ENCODE data around the gene COX19.

DNA sequence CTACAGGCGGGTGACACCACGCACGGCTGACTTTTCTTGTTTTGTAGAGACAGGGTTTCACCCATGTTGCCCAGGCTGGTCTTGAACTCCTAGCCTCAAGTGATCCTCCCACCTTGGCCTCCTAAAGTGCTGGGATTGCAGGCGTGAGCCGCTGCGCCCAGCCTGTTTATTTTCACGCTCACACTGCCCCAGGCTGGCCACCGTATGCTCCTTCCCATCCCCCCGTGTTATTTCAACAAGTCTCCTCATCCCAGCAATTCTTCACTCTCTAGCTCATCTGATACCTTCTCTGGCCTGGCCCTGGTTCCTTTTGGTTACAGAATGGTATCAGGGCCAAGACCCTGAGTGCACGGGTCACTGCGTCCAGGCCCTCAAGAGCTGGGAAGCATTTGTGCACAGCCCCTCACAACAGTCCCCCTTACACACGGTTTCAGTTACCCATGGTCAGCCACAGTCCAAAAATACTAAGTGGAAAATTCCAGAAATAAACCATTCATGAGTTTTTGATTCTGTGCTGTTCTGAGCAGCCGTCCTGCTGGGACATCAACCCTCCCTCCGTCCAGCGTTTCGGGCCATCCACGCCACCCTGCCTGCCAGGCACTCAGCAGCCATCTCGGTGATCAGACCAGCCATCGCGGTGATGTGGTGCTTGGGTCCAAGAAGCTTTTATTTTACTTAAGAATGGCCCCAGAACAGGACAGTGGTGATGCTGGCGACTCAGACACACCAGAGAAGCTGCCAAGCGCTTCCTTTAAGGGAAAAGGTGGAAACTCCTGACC is 8.9 kb downstream of the COX19 start:
- TF ChIP-seq, protein P1, sequence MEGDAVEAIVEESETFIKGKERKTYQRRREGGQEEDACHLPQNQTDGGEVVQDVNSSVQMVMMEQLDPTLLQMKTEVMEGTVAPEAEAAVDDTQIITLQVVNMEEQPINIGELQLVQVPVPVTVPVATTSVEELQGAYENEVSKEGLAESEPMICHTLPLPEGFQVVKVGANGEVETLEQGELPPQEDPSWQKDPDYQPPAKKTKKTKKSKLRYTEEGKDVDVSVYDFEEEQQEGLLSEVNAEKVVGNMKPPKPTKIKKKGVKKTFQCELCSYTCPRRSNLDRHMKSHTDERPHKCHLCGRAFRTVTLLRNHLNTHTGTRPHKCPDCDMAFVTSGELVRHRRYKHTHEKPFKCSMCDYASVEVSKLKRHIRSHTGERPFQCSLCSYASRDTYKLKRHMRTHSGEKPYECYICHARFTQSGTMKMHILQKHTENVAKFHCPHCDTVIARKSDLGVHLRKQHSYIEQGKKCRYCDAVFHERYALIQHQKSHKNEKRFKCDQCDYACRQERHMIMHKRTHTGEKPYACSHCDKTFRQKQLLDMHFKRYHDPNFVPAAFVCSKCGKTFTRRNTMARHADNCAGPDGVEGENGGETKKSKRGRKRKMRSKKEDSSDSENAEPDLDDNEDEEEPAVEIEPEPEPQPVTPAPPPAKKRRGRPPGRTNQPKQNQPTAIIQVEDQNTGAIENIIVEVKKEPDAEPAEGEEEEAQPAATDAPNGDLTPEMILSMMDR (IDR thresholded peaks at IDR 0.05) = no peak
- no peak for TF ChIP-seq EP300 (IDR thresholded peaks at IDR 0.05)
